Liver (tissue), 9 donors: ENCODE results near the gene CCDC74A. TPM values are rescaled to one million over a fixed set of nuclear protein-coding genes. Genes with fewer than 3 reads are reported as not detected.
"Not testable (repeated sequence)": the region's sequence is repeated elsewhere in the genome, so short reads cannot be mapped to it uniquely, and the experiment has no call there.

Source experiments
- DNase-seq: peaks from one replicate; pipeline ENCODE4 v3.0.0-alpha.2; 2017; ENCODE audit warnings: low spot score
- H3K27ac ChIP-seq, 2 donors: one replicate each; pipeline ENCODE4 v1.7.0; 2013; ENCODE audit warnings: inconsistent platforms in 2 of 2, low read length in 2 of 2, control low read depth in 1 of 2, low read depth in 1 of 2, mild to moderate bottlenecking in 1 of 2
- H3K27me3 ChIP-seq, 4 donors: one replicate each; pipeline versions ENCODE4 v1.6.1 to v1.7.0; 2013; ENCODE audit warnings: low read length in 3 of 4, inconsistent platforms in 1 of 4, mild to moderate bottlenecking in 1 of 4, moderate library complexity in 1 of 4; ENCODE audit not compliant: control insufficient read depth in 4 of 4, insufficient read depth in 4 of 4
- H3K36me3 ChIP-seq, 4 donors: one replicate each; pipeline versions ENCODE4 v1.6.1 to v1.7.0; 2013; ENCODE audit warnings: low read length in 3 of 4, mild to moderate bottlenecking in 3 of 4, low read depth in 1 of 4, moderate library complexity in 1 of 4; ENCODE audit not compliant: control insufficient read depth in 4 of 4, insufficient read depth in 3 of 4
- H3K4me1 ChIP-seq, 4 donors: one replicate each; pipeline versions ENCODE4 v1.6.1 to v1.7.0; 2013; ENCODE audit warnings: low read length in 3 of 4, mild to moderate bottlenecking in 3 of 4, moderate library complexity in 1 of 4; ENCODE audit not compliant: control insufficient read depth in 4 of 4, insufficient read depth in 4 of 4
- H3K4me3 ChIP-seq, 3 donors: one replicate each; pipeline versions ENCODE4 v1.6.1 to v1.7.0; 2013; ENCODE audit warnings: low read length in 3 of 3, control low read depth in 1 of 3, low read depth in 1 of 3, mild to moderate bottlenecking in 1 of 3
- H3K9ac ChIP-seq, 2 donors: one replicate each; pipeline ENCODE4 v1.7.0; 2013; ENCODE audit warnings: low read length in 2 of 2, mild to moderate bottlenecking in 2 of 2, moderate library complexity in 2 of 2, control low read depth in 1 of 2, low read depth in 1 of 2
- H3K9me3 ChIP-seq, 4 donors: one replicate each; pipeline versions ENCODE4 v1.6.1 to v1.7.0; 2013; ENCODE audit warnings: low read length in 3 of 4; ENCODE audit not compliant: control insufficient read depth in 4 of 4
- EGR1 ChIP-seq, 2 donors: IDR thresholded peaks; 2 replicates each; pipeline ENCODE4 v1.6.1; 2016 to 2018; ENCODE audit warnings: antibody characterized with exemption in 2 of 2, low read depth in 2 of 2
- FOXA1 ChIP-seq: IDR thresholded peaks from 2 replicates; pipeline ENCODE4 v1.6.1; 2016; ENCODE audit warnings: antibody characterized with exemption
- FOXA2 ChIP-seq: IDR thresholded peaks from 2 replicates; pipeline ENCODE4 v1.6.1; 2016; ENCODE audit warnings: antibody characterized with exemption
- GABPA ChIP-seq, 2 donors: IDR thresholded peaks in 1 of 2; conservative IDR thresholded peaks in 1 of 2; 2 replicates each; pipeline ENCODE4 v1.6.1; 2016; ENCODE audit warnings: antibody characterized with exemption in 2 of 2, mild to moderate bottlenecking in 1 of 2, moderate library complexity in 1 of 2
- HNF4A ChIP-seq, 2 donors: conservative IDR thresholded peaks; 2 replicates each; pipeline ENCODE4 v1.6.1; 2016; ENCODE audit warnings: antibody characterized with exemption in 2 of 2, mild to moderate bottlenecking in 2 of 2
- HNF4G ChIP-seq: IDR thresholded peaks from 2 replicates; pipeline ENCODE4 v1.6.1; 2016; ENCODE audit warnings: antibody characterized with exemption
- JUND ChIP-seq, 2 donors: IDR thresholded peaks; 2 replicates each; pipeline ENCODE4 v1.6.1; 2016; ENCODE audit warnings: antibody characterized with exemption in 2 of 2
- NR2F2 ChIP-seq: IDR thresholded peaks from 2 replicates; pipeline ENCODE4 v1.6.1; 2016; ENCODE audit warnings: antibody characterized with exemption
- RAD21 ChIP-seq, 2 donors: IDR thresholded peaks; 2 replicates each; pipeline ENCODE4 v1.6.1; 2016; ENCODE audit warnings: antibody characterized with exemption in 2 of 2, mild to moderate bottlenecking in 2 of 2
- RXRA ChIP-seq, 2 donors: IDR thresholded peaks; 2 replicates each; pipeline ENCODE4 v1.6.1; 2017 to 2018; ENCODE audit warnings: antibody characterized with exemption in 2 of 2, mild to moderate bottlenecking in 1 of 2
- SP1 ChIP-seq: IDR thresholded peaks from 2 replicates; pipeline ENCODE4 v1.6.1; 2018; ENCODE audit warnings: antibody characterized with exemption, mild to moderate bottlenecking
- TAF1 ChIP-seq: conservative IDR thresholded peaks from 2 replicates; pipeline ENCODE4 v1.6.1; 2016; ENCODE audit warnings: antibody characterized with exemption, mild to moderate bottlenecking
- YY1 ChIP-seq: IDR thresholded peaks from 2 replicates; pipeline ENCODE4 v1.6.1; 2016; ENCODE audit warnings: antibody characterized with exemption, mild to moderate bottlenecking
- WGBS: extraction: QIAGEN DNeasy Blood & Tissue Kit; methylation state at CpG from one replicate; pipeline ENCODE4 v1.1.7; 2013; 5-methylcytosine and 5-hydroxymethylcytosine counted together
- polyA plus RNA-seq, 2 donors: library from polyadenylated mRNA; stranded (reverse) in 1 of 2; unstranded in 1 of 2; fragments of 200-250 nt in 1 of 2; fragments of >200 nt in 1 of 2; fragmentation: Nextera tagmentation in 1 of 2; extraction: Ambion mirVana in 1 of 2; gene quantifications; one replicate each; pipeline versions ENCODE4 v1.2.1 to v1.2.3, GENCODE V29; 2013 to 2015
- total RNA-seq, 2 donors: library from RNA; depleted of rRNA; stranded (reverse); fragments of >200 nt; gene quantifications; one replicate each; pipeline ENCODE4 v1.2.3, GENCODE V29; 2014
- TF ChIP-seq, protein P1 (sequence below): IDR thresholded peaks from 2 replicates; pipeline ENCODE4 v1.6.1; 2016; ENCODE audit warnings: antibody characterized with exemption
- TF ChIP-seq, protein P2 (sequence below): IDR thresholded peaks from 2 replicates; pipeline ENCODE4 v1.6.1; 2016; ENCODE audit warnings: antibody characterized with exemption
- TF ChIP-seq, protein P3 (sequence below): IDR thresholded peaks from 2 replicates; pipeline ENCODE4 v1.6.1; 2016; ENCODE audit warnings: antibody characterized with exemption
- TF ChIP-seq, protein P4 (sequence below): fragments of 150-350 bp; IDR thresholded peaks from 2 replicates; pipeline ENCODE4 v1.5.1; 2017; ENCODE audit warnings: improper control_type of control experiment, low read depth, low read length; ENCODE audit not compliant: missing input control
- TF ChIP-seq, protein P5 (sequence below): IDR thresholded peaks from 2 replicates; pipeline ENCODE4 v1.6.1; 2016; ENCODE audit warnings: antibody characterized with exemption, mild to moderate bottlenecking
- donor health status: healthy.
- donor health status: healthy.
- donor health status: healthy.
- donor health status: healthy.
- donor health status: healthy.

Gene CCDC74A
- total and polyA plus RNA-seq, 4 donors, result 0.37 to 1.1 (median 0.47) TPM

DNA sequence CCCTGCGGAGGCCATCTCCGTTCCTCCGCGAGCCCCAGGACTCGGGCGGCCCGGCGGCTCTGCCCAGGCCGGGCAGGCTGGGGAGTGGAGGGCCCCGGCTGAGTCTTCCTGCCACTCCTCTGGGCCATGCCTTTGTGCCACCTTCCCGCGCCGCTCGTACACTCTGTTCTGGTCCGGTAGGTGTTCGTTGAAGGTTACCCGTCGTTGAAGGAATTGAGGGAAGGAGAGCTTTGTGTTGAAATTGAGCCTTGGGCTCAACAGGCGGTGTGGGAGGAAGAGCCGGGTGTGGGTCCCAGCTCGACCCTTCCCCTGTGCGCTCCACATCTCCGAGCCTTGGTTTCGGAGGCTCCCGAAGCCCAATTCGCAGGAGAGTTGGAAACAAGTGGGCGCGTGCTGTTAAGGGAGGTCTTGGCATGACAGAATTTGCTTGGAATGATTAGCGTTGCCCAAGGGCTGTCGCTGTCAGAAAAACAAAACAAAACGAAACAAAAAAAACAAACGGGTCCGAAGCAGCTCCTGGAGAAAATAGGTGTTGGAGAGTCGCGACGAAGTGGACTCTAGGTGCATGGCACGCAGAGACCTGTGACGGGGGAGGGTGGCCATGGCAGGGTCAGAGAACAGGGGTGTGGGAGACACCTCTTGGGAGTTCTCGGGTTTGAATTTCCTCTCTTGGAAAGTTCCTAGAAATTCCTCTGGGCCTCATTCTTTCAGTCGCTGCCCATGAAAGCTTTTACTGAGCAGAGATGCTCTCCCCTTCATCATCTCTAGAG lies 34.3 kb upstream of the CCDC74A start:
- peak overlapping the region; percentile 67 to 77 for H3K9ac ChIP-seq
- H3K27ac ChIP-seq, result peak overlapping the region; percentile 71 to 93
- no peaks in the 10 kb centered on the region for H3K27me3 ChIP-seq
- no peaks in the 10 kb centered on the region for H3K9me3 ChIP-seq
- WGBS, result under 1% methylated on average over 40 of the region's 40 CpGs
- peaks cover 2 to 18% (median 13%) of the 10 kb centered on the region in 4 donors for H3K4me1 ChIP-seq
- TF ChIP-seq, protein P1, sequence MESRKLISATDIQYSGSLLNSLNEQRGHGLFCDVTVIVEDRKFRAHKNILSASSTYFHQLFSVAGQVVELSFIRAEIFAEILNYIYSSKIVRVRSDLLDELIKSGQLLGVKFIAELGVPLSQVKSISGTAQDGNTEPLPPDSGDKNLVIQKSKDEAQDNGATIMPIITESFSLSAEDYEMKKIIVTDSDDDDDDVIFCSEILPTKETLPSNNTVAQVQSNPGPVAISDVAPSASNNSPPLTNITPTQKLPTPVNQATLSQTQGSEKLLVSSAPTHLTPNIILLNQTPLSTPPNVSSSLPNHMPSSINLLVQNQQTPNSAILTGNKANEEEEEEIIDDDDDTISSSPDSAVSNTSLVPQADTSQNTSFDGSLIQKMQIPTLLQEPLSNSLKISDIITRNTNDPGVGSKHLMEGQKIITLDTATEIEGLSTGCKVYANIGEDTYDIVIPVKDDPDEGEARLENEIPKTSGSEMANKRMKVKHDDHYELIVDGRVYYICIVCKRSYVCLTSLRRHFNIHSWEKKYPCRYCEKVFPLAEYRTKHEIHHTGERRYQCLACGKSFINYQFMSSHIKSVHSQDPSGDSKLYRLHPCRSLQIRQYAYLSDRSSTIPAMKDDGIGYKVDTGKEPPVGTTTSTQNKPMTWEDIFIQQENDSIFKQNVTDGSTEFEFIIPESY, result no peak
- TF ChIP-seq, protein P2, sequence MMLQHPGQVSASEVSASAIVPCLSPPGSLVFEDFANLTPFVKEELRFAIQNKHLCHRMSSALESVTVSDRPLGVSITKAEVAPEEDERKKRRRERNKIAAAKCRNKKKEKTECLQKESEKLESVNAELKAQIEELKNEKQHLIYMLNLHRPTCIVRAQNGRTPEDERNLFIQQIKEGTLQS, result no peak
- TF ChIP-seq JUND (IDR thresholded peaks at IDR 0.05) (no peak), FOXA2 (no peak), RAD21 (IDR thresholded peaks at IDR 0.05) (no peak), HNF4G (no peak), YY1 (no peak), HNF4A (conservative IDR thresholded peaks at IDR 0.05) (no peak), RXRA (IDR thresholded peaks at IDR 0.05) (no peak), EGR1 (IDR thresholded peaks at IDR 0.05; ENCODE audit: low read depth in 2 of 2) (no peak), TAF1 (no peak), GABPA (IDR thresholded peaks at IDR 0.05 in 1 of 2, conservative IDR thresholded peaks at IDR 0.05 in 1 of 2) (no peak), FOXA1 (no peak), SP1 (no peak), NR2F2 (no peak)
- TF ChIP-seq, protein P3, sequence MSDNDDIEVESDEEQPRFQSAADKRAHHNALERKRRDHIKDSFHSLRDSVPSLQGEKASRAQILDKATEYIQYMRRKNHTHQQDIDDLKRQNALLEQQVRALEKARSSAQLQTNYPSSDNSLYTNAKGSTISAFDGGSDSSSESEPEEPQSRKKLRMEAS, result no peak
- TF ChIP-seq, protein P4, sequence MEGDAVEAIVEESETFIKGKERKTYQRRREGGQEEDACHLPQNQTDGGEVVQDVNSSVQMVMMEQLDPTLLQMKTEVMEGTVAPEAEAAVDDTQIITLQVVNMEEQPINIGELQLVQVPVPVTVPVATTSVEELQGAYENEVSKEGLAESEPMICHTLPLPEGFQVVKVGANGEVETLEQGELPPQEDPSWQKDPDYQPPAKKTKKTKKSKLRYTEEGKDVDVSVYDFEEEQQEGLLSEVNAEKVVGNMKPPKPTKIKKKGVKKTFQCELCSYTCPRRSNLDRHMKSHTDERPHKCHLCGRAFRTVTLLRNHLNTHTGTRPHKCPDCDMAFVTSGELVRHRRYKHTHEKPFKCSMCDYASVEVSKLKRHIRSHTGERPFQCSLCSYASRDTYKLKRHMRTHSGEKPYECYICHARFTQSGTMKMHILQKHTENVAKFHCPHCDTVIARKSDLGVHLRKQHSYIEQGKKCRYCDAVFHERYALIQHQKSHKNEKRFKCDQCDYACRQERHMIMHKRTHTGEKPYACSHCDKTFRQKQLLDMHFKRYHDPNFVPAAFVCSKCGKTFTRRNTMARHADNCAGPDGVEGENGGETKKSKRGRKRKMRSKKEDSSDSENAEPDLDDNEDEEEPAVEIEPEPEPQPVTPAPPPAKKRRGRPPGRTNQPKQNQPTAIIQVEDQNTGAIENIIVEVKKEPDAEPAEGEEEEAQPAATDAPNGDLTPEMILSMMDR, result no peak
- TF ChIP-seq, protein P5, sequence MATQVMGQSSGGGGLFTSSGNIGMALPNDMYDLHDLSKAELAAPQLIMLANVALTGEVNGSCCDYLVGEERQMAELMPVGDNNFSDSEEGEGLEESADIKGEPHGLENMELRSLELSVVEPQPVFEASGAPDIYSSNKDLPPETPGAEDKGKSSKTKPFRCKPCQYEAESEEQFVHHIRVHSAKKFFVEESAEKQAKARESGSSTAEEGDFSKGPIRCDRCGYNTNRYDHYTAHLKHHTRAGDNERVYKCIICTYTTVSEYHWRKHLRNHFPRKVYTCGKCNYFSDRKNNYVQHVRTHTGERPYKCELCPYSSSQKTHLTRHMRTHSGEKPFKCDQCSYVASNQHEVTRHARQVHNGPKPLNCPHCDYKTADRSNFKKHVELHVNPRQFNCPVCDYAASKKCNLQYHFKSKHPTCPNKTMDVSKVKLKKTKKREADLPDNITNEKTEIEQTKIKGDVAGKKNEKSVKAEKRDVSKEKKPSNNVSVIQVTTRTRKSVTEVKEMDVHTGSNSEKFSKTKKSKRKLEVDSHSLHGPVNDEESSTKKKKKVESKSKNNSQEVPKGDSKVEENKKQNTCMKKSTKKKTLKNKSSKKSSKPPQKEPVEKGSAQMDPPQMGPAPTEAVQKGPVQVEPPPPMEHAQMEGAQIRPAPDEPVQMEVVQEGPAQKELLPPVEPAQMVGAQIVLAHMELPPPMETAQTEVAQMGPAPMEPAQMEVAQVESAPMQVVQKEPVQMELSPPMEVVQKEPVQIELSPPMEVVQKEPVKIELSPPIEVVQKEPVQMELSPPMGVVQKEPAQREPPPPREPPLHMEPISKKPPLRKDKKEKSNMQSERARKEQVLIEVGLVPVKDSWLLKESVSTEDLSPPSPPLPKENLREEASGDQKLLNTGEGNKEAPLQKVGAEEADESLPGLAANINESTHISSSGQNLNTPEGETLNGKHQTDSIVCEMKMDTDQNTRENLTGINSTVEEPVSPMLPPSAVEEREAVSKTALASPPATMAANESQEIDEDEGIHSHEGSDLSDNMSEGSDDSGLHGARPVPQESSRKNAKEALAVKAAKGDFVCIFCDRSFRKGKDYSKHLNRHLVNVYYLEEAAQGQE, result no peak
- peak overlapping the region; percentile 74 to 94 (median 88) for H3K4me3 ChIP-seq
- H3K36me3 ChIP-seq, result no peaks in the 10 kb centered on the region
- DNase-seq, result no peak

DNA sequence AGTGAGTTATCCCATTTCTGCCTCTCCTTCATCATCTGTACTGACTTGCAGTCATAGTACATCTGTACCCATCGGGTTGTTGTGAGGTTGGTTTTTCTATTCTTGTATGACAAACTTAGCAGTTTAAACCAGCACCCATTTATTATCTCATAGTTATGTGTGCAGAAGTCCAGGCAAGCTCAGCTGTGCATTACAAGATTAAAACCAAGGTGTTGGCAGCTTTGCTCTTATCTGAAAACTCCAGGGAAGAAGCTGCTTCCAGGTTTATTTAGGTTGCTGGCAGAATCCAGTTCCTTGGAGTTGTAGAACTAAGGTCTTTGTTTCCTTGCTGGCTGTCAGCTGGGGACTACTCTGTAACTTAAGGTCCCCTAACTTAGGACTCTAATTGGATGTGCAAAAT lies 32.2 kb upstream of the CCDC74A start:
- H3K27me3 ChIP-seq, H3K27ac ChIP-seq, H3K9ac ChIP-seq, H3K36me3 ChIP-seq, H3K4me3 ChIP-seq, DNase-seq, H3K9me3 ChIP-seq: not testable (repeated sequence)
- peaks cover 2 to 18% (median 13%) of the 10 kb centered on the region in 4 donors for H3K4me1 ChIP-seq
- 95% methylated on average over 1 of the region's 1 CpG for WGBS

DNA sequence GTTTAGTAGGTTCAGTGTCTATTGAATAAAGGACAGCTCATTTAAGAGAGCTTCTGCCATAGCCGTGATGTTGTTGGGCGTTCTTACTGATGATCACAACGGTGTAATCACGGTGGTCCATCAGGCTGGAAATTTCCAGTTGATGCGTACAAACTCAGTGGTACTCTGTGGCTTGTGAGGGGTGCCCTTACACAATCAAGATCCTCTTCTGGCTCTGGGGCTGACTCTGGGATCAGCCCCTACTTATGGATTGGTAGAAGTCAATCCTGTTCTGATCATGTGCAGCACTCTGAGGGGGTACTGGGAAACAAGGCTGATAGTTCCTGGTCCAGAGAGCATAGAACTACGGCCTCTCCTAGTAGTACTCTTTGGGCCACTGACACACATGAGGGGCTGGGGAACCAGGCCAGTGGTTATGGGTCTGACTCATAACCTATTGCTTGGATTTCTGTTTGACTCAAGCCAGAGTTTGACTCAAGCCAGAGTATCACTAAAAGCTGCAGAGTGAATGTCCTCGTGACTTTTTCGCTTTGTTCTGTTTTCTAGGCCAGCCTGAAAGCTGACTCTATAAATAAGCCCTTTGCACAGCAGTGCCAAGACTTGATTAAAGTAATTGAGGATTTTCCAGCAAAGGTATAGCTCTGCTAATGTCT lies 29.2 kb upstream of the CCDC74A start:
- peaks cover 4 to 24% (median 9%) of the 10 kb centered on the region in 4 donors for H3K36me3 ChIP-seq
- H3K27ac ChIP-seq, H3K9me3 ChIP-seq, H3K4me3 ChIP-seq, H3K27me3 ChIP-seq, H3K9ac ChIP-seq, DNase-seq: not testable (repeated sequence)
- H3K4me1 ChIP-seq, result peaks cover 2 to 13% (median 10%) of the 10 kb centered on the region in 4 donors
- 75% methylated on average over 8 of the region's 8 CpGs for WGBS
